ENCODE measurements around the gene GLT6D1.
"Not testable (repeated sequence)": the region's sequence is repeated elsewhere in the genome, so short reads cannot be mapped to it uniquely, and the experiment has no call there.

The GLT6D1 gene

GRCh38 chr9:135664801-135665794 is 25.8 kb upstream of the GLT6D1 start:
- no peak for DNase-seq (ENCODE audit: low read depth in 2 of 2)

- DNase-seq (ENCODE audit: low read depth in 2 of 2) = no peak
Observed at GRCh38 chr9:135664266-135664665, 24.9 kb upstream of the GLT6D1 start.

GRCh38 chr9:135663857-135664256 is 24.5 kb upstream of the GLT6D1 start:
- no peak for DNase-seq (ENCODE audit: low read depth in 2 of 2)

GRCh38 chr9:135663451-135663770 is 24.1 kb upstream of the GLT6D1 start:
- no peak for DNase-seq (ENCODE audit: low read depth in 2 of 2)

GRCh38 chr9:135662758-135663450 is 23.6 kb upstream of the GLT6D1 start, which contains the start of gene LCN9:
Gene LCN9 (plus strand): TSS chr9:135663309. CDS start chr9:135663322, 13 bp downstream.
- DNase-seq (ENCODE audit: low read depth in 2 of 2) = no peak

- DNase-seq (ENCODE audit: low read depth in 2 of 2) = no peak
Observed at GRCh38 chr9:135661816-135662560, 22.6 kb upstream of the GLT6D1 start.

- DNase-seq (ENCODE audit: low read depth in 2 of 2) = no peak
Observed at GRCh38 chr9:135660407-135660806, 21.1 kb upstream of the GLT6D1 start.

GRCh38 chr9:135659252-135659651 is 19.9 kb upstream of the GLT6D1 start:
- DNase-seq (ENCODE audit: low read depth in 2 of 2) = no peak

GRCh38 chr9:135657416-135657815 is 18.1 kb upstream of the GLT6D1 start:
- DNase-seq (ENCODE audit: low read depth in 2 of 2) = no peak

- DNase-seq (ENCODE audit: low read depth in 2 of 2) = no peak
Observed at GRCh38 chr9:135655317-135655716, 16.0 kb upstream of the GLT6D1 start.

- no peak for DNase-seq (ENCODE audit: low read depth in 2 of 2)
Observed at GRCh38 chr9:135650408-135650807, 11.1 kb upstream of the GLT6D1 start.

GRCh38 chr9:135649508-135649907 is 10.2 kb upstream of the GLT6D1 start:
- DNase-seq (ENCODE audit: low read depth in 2 of 2) = no peak

- no peak for DNase-seq (ENCODE audit: low read depth in 2 of 2)
Observed at GRCh38 chr9:135648494-135649410, 9.4 kb upstream of the GLT6D1 start.

GRCh38 chr9:135647884-135648283 is 8.5 kb upstream of the GLT6D1 start:
- no peak for DNase-seq (ENCODE audit: low read depth in 2 of 2)

- DNase-seq (ENCODE audit: low read depth in 2 of 2) = no peak
Observed at GRCh38 chr9:135644631-135645218, 5.4 kb upstream of the GLT6D1 start.

GRCh38 chr9:135641745-135642144 is 2.4 kb upstream of the GLT6D1 start:
- no peak for DNase-seq (ENCODE audit: low read depth in 2 of 2)

GRCh38 chr9:135641047-135641446 is 1.7 kb upstream of the GLT6D1 start:
- no peak for DNase-seq (ENCODE audit: low read depth in 2 of 2)

GRCh38 chr9:135636930-135637530 is 2.3 kb downstream of the GLT6D1 start:
- not testable (repeated sequence) for DNase-seq (ENCODE audit: low read depth in 2 of 2)

- no peak for DNase-seq (ENCODE audit: low read depth in 2 of 2)
Observed at GRCh38 chr9:135632841-135633240, 6.5 kb downstream of the GLT6D1 start.

GRCh38 chr9:135624282-135624681 is 15.1 kb downstream of the GLT6D1 start:
- no peak for DNase-seq (ENCODE audit: low read depth in 2 of 2)

Measured in stimulated activated CD4-positive, alpha-beta T cell treated with anti-CD3 and anti-CD28 coated beads, Interleukin-15, amount 100 ng/mL, for 48 hours (primary cell).